Parathyroid adenoma (tissue), 2 donors: ENCODE measurements around the gene ATP2C2.

Source experiments
- H2AFZ ChIP-seq: fragments of 300-600 bp; sonication (generic); one replicate; pipeline ENCODE4 v1.7.0; 2017; ENCODE audit warnings: antibody characterized with exemption, mild to moderate bottlenecking
- H3K27ac ChIP-seq: fragments of 300-600 bp; sonication (generic); one replicate; pipeline ENCODE4 v1.7.0; 2017
- H3K27me3 ChIP-seq: fragments of 300-600 bp; sonication (generic); one replicate; pipeline ENCODE4 v1.7.0; 2017; ENCODE audit warnings: low read length; ENCODE audit not compliant: control insufficient read depth, insufficient read depth
- H3K36me3 ChIP-seq: fragments of 300-600 bp; sonication (generic); one replicate; pipeline ENCODE4 v1.7.0; 2017; ENCODE audit warnings: low read length; ENCODE audit not compliant: control insufficient read depth, insufficient read depth
- H3K4me1 ChIP-seq: fragments of 300-600 bp; sonication (generic); one replicate; pipeline ENCODE4 v1.7.0; 2017; ENCODE audit warnings: control low read depth
- H3K4me2 ChIP-seq: fragments of 300-600 bp; sonication (generic); one replicate; pipeline ENCODE4 v1.7.0; 2017; ENCODE audit warnings: low read length
- H3K4me3 ChIP-seq: fragments of 300-600 bp; sonication (generic); one replicate; pipeline ENCODE4 v1.7.0; 2017; ENCODE audit warnings: low read depth, low read length
- H3K79me2 ChIP-seq: fragments of 300-600 bp; sonication (generic); one replicate; pipeline ENCODE4 v1.7.0; 2017; ENCODE audit warnings: control low read depth
- H3K9ac ChIP-seq: fragments of 300-600 bp; sonication (generic); one replicate; pipeline ENCODE4 v1.7.0; 2017; ENCODE audit warnings: mild to moderate bottlenecking
- H3K9me3 ChIP-seq: fragments of 300-600 bp; sonication (generic); one replicate; pipeline ENCODE4 v1.7.0; 2017; ENCODE audit warnings: low read length; ENCODE audit not compliant: control insufficient read depth
- TF ChIP-seq, protein P1 (sequence below): fragments of 300-600 bp; sonication (generic); IDR thresholded peaks from one replicate; pipeline ENCODE4 v1.7.0; 2017; ENCODE audit warnings: antibody characterized with exemption, mild to moderate bottlenecking
- donor health status: primary hyperparathyroidism.

The ATP2C2 gene

DNA sequence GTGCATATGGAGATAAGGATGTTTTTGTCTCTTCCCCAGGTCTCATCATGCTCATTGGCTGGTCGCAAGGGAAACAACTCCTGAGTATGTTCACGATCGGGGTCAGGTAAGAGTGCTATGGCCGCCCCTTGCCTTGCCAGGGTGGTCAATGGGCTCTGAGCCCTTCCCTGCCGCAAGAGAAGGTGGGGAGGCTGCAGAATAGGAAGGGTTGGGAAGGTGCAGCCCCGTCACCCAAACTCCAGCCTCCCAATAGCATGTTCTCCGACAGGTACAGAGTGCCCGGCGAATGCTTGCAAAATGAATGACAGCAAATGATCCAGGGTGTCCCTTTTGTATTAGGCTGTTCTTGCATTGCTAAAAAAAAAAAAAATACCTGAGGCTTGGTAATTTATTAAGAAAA is 57.4 kb downstream of the ATP2C2 start:
- H3K36me3 ChIP-seq = no peaks in the 10 kb centered on the region
- no peaks in the 10 kb centered on the region for H3K9me3 ChIP-seq
- H2AFZ ChIP-seq = no peak overlapping the region
- no peak overlapping the region for H3K4me2 ChIP-seq
- TF ChIP-seq, protein P1, sequence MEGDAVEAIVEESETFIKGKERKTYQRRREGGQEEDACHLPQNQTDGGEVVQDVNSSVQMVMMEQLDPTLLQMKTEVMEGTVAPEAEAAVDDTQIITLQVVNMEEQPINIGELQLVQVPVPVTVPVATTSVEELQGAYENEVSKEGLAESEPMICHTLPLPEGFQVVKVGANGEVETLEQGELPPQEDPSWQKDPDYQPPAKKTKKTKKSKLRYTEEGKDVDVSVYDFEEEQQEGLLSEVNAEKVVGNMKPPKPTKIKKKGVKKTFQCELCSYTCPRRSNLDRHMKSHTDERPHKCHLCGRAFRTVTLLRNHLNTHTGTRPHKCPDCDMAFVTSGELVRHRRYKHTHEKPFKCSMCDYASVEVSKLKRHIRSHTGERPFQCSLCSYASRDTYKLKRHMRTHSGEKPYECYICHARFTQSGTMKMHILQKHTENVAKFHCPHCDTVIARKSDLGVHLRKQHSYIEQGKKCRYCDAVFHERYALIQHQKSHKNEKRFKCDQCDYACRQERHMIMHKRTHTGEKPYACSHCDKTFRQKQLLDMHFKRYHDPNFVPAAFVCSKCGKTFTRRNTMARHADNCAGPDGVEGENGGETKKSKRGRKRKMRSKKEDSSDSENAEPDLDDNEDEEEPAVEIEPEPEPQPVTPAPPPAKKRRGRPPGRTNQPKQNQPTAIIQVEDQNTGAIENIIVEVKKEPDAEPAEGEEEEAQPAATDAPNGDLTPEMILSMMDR = no peak
- no peaks in the 10 kb centered on the region for H3K27me3 ChIP-seq
- H3K9ac ChIP-seq = no peak overlapping the region
- H3K4me1 ChIP-seq = no peaks in the 10 kb centered on the region
- no peak overlapping the region for H3K4me3 ChIP-seq
- H3K79me2 ChIP-seq = no peaks in the 10 kb centered on the region
- no peak overlapping the region for H3K27ac ChIP-seq

DNA sequence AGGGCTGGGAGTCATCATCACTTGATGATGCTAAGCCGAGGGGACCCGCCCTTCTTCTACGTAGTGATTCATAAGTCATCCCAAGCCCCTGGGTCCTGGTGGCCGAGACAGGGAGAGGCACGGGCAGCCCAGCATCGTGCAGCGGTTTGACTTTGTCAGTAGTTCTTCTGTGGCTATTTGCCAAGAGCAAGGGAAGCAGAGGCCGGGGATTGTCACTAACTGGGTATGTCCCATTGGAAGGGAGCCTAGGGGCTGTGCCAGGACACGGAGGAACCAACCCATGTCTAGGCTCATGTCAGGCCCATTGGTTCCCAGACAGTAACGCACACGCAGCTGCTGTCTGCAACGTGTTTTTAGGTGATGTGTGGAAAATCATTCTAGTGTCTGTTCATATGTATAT is 58.5 kb downstream of the ATP2C2 start:
- Histone ChIP-seq H3K4me2 (no peak overlapping the region), H3K4me3 (no peak overlapping the region), H2AFZ (no peak overlapping the region), H3K9me3 (no peaks in the 10 kb centered on the region), H3K79me2 (no peaks in the 10 kb centered on the region), H3K27ac (no peak overlapping the region), H3K36me3 (no peaks in the 10 kb centered on the region), H3K4me1 (no peaks in the 10 kb centered on the region), H3K9ac (no peak overlapping the region), H3K27me3 (no peaks in the 10 kb centered on the region)
- TF ChIP-seq, protein P1 = no peak

DNA sequence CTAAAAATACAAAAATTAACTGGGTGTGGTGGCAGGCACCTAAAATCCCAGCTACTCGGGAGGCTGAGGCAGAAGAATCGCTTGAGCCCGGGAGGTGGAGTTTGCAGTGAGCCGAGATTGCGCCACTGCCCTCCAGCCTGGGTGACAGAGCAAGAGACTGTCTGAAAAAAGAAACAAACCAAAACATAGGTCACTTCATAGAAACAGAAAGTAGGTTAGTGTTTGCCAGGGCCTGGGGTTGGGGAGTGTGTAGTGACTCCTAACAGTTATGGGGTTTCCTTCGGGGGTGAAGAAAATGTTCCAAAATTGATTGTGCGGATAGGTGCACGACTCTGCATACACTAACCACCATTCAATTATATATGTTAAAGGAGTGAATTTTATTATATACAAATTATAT is 59.2 kb downstream of the ATP2C2 start:
- TF ChIP-seq, protein P1 = no peak

DNA sequence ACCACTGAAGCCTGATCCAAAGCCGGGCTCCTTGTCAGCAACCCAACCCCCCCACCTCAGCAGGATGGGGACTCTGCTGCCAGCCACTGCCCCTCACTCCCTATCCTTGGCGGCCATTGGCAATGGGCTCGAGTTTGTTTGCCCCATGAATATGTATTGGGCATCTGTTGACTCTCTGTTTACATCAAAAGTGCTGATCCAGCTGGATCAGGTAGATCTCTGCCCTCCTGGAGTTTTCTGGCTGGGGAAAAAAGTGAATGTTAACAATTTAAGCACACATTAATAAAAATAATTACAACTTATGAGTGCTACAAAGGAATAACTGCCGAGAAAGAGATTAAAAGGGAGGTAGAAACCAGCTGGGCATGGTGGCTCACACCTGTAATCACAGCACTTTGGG is 62.5 kb downstream of the ATP2C2 start:
- Histone ChIP-seq H3K9me3 (no peaks in the 10 kb centered on the region), H3K27me3 (no peaks in the 10 kb centered on the region), H3K4me1 (no peaks in the 10 kb centered on the region), H2AFZ (no peak overlapping the region), H3K27ac (no peak overlapping the region), H3K9ac (no peak overlapping the region), H3K4me2 (no peak overlapping the region), H3K79me2 (no peaks in the 10 kb centered on the region), H3K4me3 (no peak overlapping the region), H3K36me3 (no peaks in the 10 kb centered on the region)
- TF ChIP-seq, protein P1 = no peak

More for the DNA sequence above, 59.2 kb downstream of the ATP2C2 start:
- H3K4me2 ChIP-seq = no peak overlapping the region
- H2AFZ ChIP-seq = no peak overlapping the region
- no peaks in the 10 kb centered on the region for H3K79me2 ChIP-seq
- H3K9me3 ChIP-seq = no peaks in the 10 kb centered on the region
- no peak overlapping the region for H3K4me3 ChIP-seq
- H3K27ac ChIP-seq = no peak overlapping the region
- H3K9ac ChIP-seq = no peak overlapping the region
- no peaks in the 10 kb centered on the region for H3K36me3 ChIP-seq
- no peaks in the 10 kb centered on the region for H3K27me3 ChIP-seq
- no peaks in the 10 kb centered on the region for H3K4me1 ChIP-seq

DNA sequence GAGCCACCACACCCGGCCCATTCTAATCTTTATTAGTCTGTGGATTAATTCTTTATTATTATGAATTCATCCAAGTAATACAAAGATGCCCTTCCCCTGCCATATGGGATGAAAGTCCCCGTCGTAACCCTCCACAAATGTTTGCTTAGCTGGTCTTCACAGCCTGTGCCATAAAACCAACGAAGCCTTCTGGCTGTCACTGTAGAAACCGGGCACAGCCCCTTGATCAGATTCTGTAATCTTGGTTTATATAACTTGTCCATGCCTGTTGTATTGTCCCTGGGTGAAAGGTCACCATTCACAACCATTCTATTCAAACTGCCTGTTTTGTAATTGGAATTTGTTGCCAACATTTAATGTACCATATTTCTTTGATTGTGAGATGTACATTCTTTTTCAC is 66.5 kb downstream of the ATP2C2 start:
- Histone ChIP-seq H3K4me1 (no peaks in the 10 kb centered on the region), H3K9me3 (no peaks in the 10 kb centered on the region), H3K4me2 (no peak overlapping the region), H3K27ac (no peak overlapping the region), H3K79me2 (no peaks in the 10 kb centered on the region), H3K27me3 (no peaks in the 10 kb centered on the region), H2AFZ (no peak overlapping the region), H3K4me3 (no peak overlapping the region), H3K9ac (no peak overlapping the region), H3K36me3 (no peaks in the 10 kb centered on the region)
- TF ChIP-seq, protein P1 = no peak
